SK-N-SH treated with all-trans-retinoic acid at 6 μM for 48 hours (cell line): ENCODE results near the gene ZNF80.

Experiments
- ATAC-seq: fragments of 200-7000 bp; cut with Tn5 transposase; 3 replicates; pipeline ENCODE4 v1.9.1; 2020; ENCODE audit warnings: mild to moderate bottlenecking, moderate library complexity
- ARNTL ChIP-seq: fragments of 450-650 bp; formaldehyde crosslinking; IDR thresholded peaks from 2 replicates; pipeline ENCODE4 v1.5.0; 2020; ENCODE audit warnings: low read depth, mild to moderate bottlenecking, moderate library complexity, borderline replicate concordance
- BACH2 ChIP-seq: fragments of 250-450 bp; sonication (Bioruptor Pico); IDR thresholded peaks from 2 replicates; pipeline ENCODE4 v1.9.0; 2021; ENCODE audit warnings: mild to moderate bottlenecking, borderline replicate concordance
- CREB5 ChIP-seq: fragments of 250-450 bp; sonication (Bioruptor Pico); IDR thresholded peaks from 2 replicates; pipeline ENCODE4 v1.5.1; 2020; ENCODE audit warnings: low read depth, mild to moderate bottlenecking, moderate library complexity
- CSDC2 ChIP-seq: fragments of 250-450 bp; sonication (Bioruptor Pico); IDR thresholded peaks from 2 replicates; pipeline ENCODE4 v1.5.0; 2020; ENCODE audit warnings: mild to moderate bottlenecking, moderate library complexity
- CSRNP3 ChIP-seq: fragments of 250-450 bp; sonication (Bioruptor Pico); IDR thresholded peaks from 2 replicates; pipeline ENCODE4 v1.5.1; 2021; ENCODE audit warnings: mild to moderate bottlenecking, moderate library complexity
- ESRRG ChIP-seq: fragments of 250-450 bp; sonication (Bioruptor Pico); IDR thresholded peaks from 2 replicates; pipeline ENCODE4 v1.6.1; 2021; ENCODE audit warnings: mild to moderate bottlenecking
- GLIS3 ChIP-seq: fragments of 250-450 bp; sonication (Bioruptor Pico); IDR thresholded peaks from 2 replicates; pipeline ENCODE4 v1.5.0; 2020; ENCODE audit warnings: mild to moderate bottlenecking, moderate library complexity
- ISL1 ChIP-seq: fragments of 250-450 bp; sonication (Bioruptor Pico); IDR thresholded peaks from 2 replicates; pipeline ENCODE4 v2.1.2; 2022; ENCODE audit warnings: mild to moderate bottlenecking, moderate library complexity
- OSR1 ChIP-seq: fragments of 250-450 bp; sonication (Bioruptor Pico); IDR thresholded peaks from 2 replicates; pipeline ENCODE4 v1.8.0; 2022; ENCODE audit warnings: moderate library complexity, mild to moderate bottlenecking, inconsistent platforms
- PATZ1 ChIP-seq: fragments of 250-450 bp; sonication (Bioruptor Pico); IDR thresholded peaks from 2 replicates; pipeline ENCODE4 v1.8.0; 2020; ENCODE audit warnings: mild to moderate bottlenecking, moderate library complexity, borderline replicate concordance
- POU6F1 ChIP-seq: fragments of 250-450 bp; sonication (Bioruptor Pico); IDR thresholded peaks from 2 replicates; pipeline ENCODE4 v1.8.0; 2021; ENCODE audit warnings: low read depth, mild to moderate bottlenecking, moderate library complexity, borderline replicate concordance
- PPARA ChIP-seq: fragments of 250-450 bp; sonication (Bioruptor Pico); IDR thresholded peaks from 2 replicates; pipeline ENCODE4 v1.5.0; 2020; ENCODE audit warnings: mild to moderate bottlenecking, borderline replicate concordance
- SNAI2 ChIP-seq: fragments of 250-450 bp; sonication (Bioruptor Pico); IDR thresholded peaks from 2 replicates; pipeline ENCODE4 v1.5.0; 2020; ENCODE audit warnings: mild to moderate bottlenecking, moderate library complexity
- TCF4 ChIP-seq: fragments of 250-450 bp; sonication (Bioruptor Pico); IDR thresholded peaks from 2 replicates; pipeline ENCODE4 v1.8.0; 2021; ENCODE audit warnings: mild to moderate bottlenecking, moderate library complexity, borderline replicate concordance
- TOX ChIP-seq: fragments of 250-450 bp; sonication (Bioruptor Pico); IDR thresholded peaks from 2 replicates; pipeline ENCODE4 v1.8.0; 2021; ENCODE audit warnings: mild to moderate bottlenecking, moderate library complexity, borderline replicate concordance
- ZC3H10 ChIP-seq: fragments of 250-450 bp; sonication (Bioruptor Pico); IDR thresholded peaks from 2 replicates; pipeline ENCODE4 v1.5.1; 2021; ENCODE audit warnings: mild to moderate bottlenecking, moderate library complexity
- ZFP3 ChIP-seq: fragments of 250-450 bp; sonication (Bioruptor Pico); IDR thresholded peaks from 2 replicates; pipeline ENCODE4 v1.5.0; 2020; ENCODE audit warnings: mild to moderate bottlenecking, moderate library complexity
- ZFP30 ChIP-seq: fragments of 450-650 bp; formaldehyde crosslinking; IDR thresholded peaks from 2 replicates; pipeline ENCODE4 v1.5.0; 2022; ENCODE audit warnings: mild to moderate bottlenecking, moderate library complexity
- ZNF565 ChIP-seq: fragments of 450-650 bp; formaldehyde crosslinking; conservative IDR thresholded peaks from 2 replicates; pipeline ENCODE4 v1.5.0; 2020; ENCODE audit warnings: low read depth, mild to moderate bottlenecking, moderate library complexity
- ZNF8 ChIP-seq: fragments of 450-650 bp; formaldehyde crosslinking; IDR thresholded peaks from 2 replicates; pipeline ENCODE4 v1.5.0; 2020; ENCODE audit warnings: mild to moderate bottlenecking, moderate library complexity

Gene ZNF80

GRCh38 chr3:114235431-114235830 lies 1.9 kb downstream of the ZNF80 start:
- no peak for ATAC-seq

GRCh38 chr3:114234745-114235144 lies 2.6 kb downstream of the ZNF80 start:
- no peak for TF ChIP-seq SNAI2 (CRISPR knock-in tag)
- no peak for TF ChIP-seq ESRRG (CRISPR knock-in tag)
- no peak for TF ChIP-seq ARNTL (CRISPR knock-in tag)
- no peak for TF ChIP-seq ZNF565 (CRISPR knock-in tag)
- no peak for TF ChIP-seq PPARA (CRISPR knock-in tag)
- no peak for TF ChIP-seq OSR1 (CRISPR knock-in tag)
- TF ChIP-seq ZNF8 (CRISPR knock-in tag), result no peak
- no peak for TF ChIP-seq TOX (CRISPR knock-in tag)
- no peak for TF ChIP-seq CREB5 (CRISPR knock-in tag)
- no peak for TF ChIP-seq ZFP30 (CRISPR knock-in tag)
- no peak for ATAC-seq

More at GRCh38 chr3:114235431-114235830, 1.9 kb downstream of the ZNF80 start:
- TF ChIP-seq POU6F1, result no peak

- no peak for ATAC-seq
- TF ChIP-seq ISL1 (CRISPR knock-in tag) (no peak), CSRNP3 (CRISPR knock-in tag) (no peak), ZFP3 (no peak), ZC3H10 (CRISPR knock-in tag) (no peak), ZFP30 (CRISPR knock-in tag) (no peak), BACH2 (CRISPR knock-in tag) (no peak), ZNF565 (CRISPR knock-in tag) (no peak), TCF4 (CRISPR knock-in tag) (no peak), GLIS3 (CRISPR knock-in tag) (no peak), PATZ1 (CRISPR knock-in tag) (no peak), SNAI2 (CRISPR knock-in tag) (no peak), POU6F1 (no peak), OSR1 (CRISPR knock-in tag) (no peak)
Observed at GRCh38 chr3:114231616-114232015, 5.8 kb downstream of the ZNF80 start.

- no peak for ATAC-seq
- TF ChIP-seq TOX (CRISPR knock-in tag), result no peak
- no peak for TF ChIP-seq OSR1 (CRISPR knock-in tag)
- TF ChIP-seq TCF4 (CRISPR knock-in tag), result no peak
- TF ChIP-seq ZC3H10 (CRISPR knock-in tag), result no peak
- no peak for TF ChIP-seq ARNTL (CRISPR knock-in tag)
- TF ChIP-seq GLIS3 (CRISPR knock-in tag), result no peak
- no peak for TF ChIP-seq SNAI2 (CRISPR knock-in tag)
- TF ChIP-seq CSDC2, result no peak
- no peak for TF ChIP-seq ESRRG (CRISPR knock-in tag)
Observed at GRCh38 chr3:114227076-114227475, 10.3 kb downstream of the ZNF80 start.
